ENCODE measurements around the gene STRN4. TPM values are rescaled to one million over a fixed set of nuclear protein-coding genes. Genes with fewer than 3 reads are reported as not detected.
A peak's percentile ranks its signal among the peaks of the same experiment; 100 is the strongest.

STRN4 gene
- total RNA-seq, 2 donors from 2014 or later: 142 to 155 TPM

DNA sequence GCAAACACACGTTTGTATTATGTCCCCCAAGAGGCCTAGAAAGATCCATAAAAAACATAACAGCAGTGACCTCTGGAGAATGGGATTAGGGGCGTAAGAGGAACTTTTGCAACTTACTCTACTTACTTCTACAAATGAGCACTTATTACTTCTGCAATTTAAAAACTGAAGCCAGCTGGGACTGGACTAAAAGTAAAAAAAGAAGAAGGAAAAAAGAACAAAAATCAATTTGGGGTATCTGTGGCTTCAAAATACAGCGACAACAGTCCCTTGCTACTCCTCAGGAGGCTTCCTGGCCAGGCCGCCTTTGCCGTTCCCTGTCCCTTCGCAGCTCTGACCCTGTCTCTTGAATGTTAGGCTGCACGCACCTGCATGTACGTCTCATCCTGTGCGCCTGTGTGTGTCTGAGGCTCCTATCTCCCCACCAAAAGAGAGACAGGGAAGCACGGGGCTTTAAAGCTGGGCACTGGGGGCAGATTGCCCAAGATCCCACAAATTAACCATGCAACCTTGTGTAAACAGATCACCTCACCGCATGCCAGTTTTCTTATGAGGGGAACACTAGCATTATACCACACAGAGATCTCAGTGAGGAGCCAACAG is 12.5 kb downstream of the STRN4 start:
- H3K9me3 Mint-ChIP-seq: no peaks in the 10 kb centered on the region
- H3K27ac ChIP-seq (ENCODE audit: low read depth, low read length): no peak overlapping the region
- peaks cover 70% of the 10 kb centered on the region for H3K36me3 Mint-ChIP-seq (ENCODE audit: low read depth)

DNA sequence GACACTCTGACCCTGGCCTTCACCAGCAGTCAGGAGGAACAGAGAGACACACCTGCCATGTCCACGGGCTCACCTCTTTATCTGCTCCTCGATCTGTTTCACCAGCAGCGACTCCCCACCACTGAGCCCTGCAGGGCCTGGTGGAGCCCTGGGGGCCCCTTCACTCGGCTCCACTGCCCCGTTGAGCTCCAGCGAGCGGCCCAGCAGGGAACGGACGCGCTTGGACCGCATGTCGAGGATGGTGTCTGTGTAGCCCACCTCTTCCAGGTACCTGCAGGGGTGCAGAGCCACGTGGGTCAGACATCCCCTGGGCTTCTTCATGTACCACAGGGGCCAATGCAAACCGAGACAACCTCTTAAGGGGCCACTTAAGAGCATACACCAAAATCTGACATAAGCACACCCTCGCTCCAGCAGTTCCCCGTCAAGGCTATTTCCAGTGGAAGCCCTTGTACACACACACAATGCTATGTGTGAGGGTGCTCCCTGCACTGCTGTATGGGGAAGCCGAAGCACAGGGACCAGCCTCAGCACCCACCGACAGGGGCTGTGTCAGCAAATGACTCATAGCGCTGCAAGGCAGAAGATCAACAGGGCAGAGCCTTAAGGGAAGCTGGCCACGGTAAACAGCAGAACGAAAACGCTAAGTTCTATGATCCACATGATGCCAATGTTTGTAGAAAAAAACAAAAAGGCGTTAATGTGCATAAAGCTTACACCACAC is 13.1 kb downstream of the STRN4 start:
- Histone ChIP-seq H3K4me1 (ENCODE audit: control insufficient read depth, insufficient read depth, low read length) (no peaks in the 10 kb centered on the region), H3K27me3 (ENCODE audit: control insufficient read depth, insufficient read depth, low read length, poor library complexity, severe bottlenecking) (no peaks in the 10 kb centered on the region), H3K27ac (ENCODE audit: low read depth, low read length) (no peak overlapping the region), H3K36me3 (ENCODE audit: control insufficient read depth, insufficient read depth, low read length) (peaks cover 69% of the 10 kb centered on the region), H3K9ac (ENCODE audit: extremely low read depth, low read length, poor library complexity, severe bottlenecking) (no peak overlapping the region), H3K9me3 (ENCODE audit: control insufficient read depth, low read length) (no peaks in the 10 kb centered on the region), H3K4me3 (ENCODE audit: low read length) (no peak overlapping the region)
- 94 to 95% methylated on average over 20 to 23 of the region's 23 CpGs for WGBS, 2 experiments (ENCODE audit: insufficient coverage in 1 of 2, insufficient read length in 1 of 2)
- no peak overlapping the region for H3K4me3 Mint-ChIP-seq
- H3K9me3 Mint-ChIP-seq: no peaks in the 10 kb centered on the region
- no peak overlapping the region for H3K27ac Mint-ChIP-seq
- TF ChIP-seq, protein P1, sequence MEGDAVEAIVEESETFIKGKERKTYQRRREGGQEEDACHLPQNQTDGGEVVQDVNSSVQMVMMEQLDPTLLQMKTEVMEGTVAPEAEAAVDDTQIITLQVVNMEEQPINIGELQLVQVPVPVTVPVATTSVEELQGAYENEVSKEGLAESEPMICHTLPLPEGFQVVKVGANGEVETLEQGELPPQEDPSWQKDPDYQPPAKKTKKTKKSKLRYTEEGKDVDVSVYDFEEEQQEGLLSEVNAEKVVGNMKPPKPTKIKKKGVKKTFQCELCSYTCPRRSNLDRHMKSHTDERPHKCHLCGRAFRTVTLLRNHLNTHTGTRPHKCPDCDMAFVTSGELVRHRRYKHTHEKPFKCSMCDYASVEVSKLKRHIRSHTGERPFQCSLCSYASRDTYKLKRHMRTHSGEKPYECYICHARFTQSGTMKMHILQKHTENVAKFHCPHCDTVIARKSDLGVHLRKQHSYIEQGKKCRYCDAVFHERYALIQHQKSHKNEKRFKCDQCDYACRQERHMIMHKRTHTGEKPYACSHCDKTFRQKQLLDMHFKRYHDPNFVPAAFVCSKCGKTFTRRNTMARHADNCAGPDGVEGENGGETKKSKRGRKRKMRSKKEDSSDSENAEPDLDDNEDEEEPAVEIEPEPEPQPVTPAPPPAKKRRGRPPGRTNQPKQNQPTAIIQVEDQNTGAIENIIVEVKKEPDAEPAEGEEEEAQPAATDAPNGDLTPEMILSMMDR (conservative IDR thresholded peaks at IDR 0.05): no peak
- H3K27me3 Mint-ChIP-seq (ENCODE audit: insufficient read depth): no peaks in the 10 kb centered on the region
- H3K4me1 Mint-ChIP-seq: no peaks in the 10 kb centered on the region
- DNase-seq: no peak
- peaks cover 74% of the 10 kb centered on the region for H3K36me3 Mint-ChIP-seq (ENCODE audit: low read depth)

More for the DNA sequence above, 12.5 kb downstream of the STRN4 start:
- no peak overlapping the region for H3K4me3 Mint-ChIP-seq
- H3K27me3 ChIP-seq (ENCODE audit: control insufficient read depth, insufficient read depth, low read length, poor library complexity, severe bottlenecking): no peaks in the 10 kb centered on the region
- no peaks in the 10 kb centered on the region for H3K9me3 ChIP-seq (ENCODE audit: control insufficient read depth, low read length)
- peaks cover 70% of the 10 kb centered on the region for H3K36me3 ChIP-seq (ENCODE audit: control insufficient read depth, insufficient read depth, low read length)
- no peaks in the 10 kb centered on the region for H3K4me1 Mint-ChIP-seq
- no peak overlapping the region for H3K9ac ChIP-seq (ENCODE audit: extremely low read depth, low read length, poor library complexity, severe bottlenecking)
- 93 to 97% methylated on average over 6 to 11 of the region's 11 CpGs for WGBS, 2 experiments (ENCODE audit: insufficient coverage in 1 of 2, insufficient read length in 1 of 2)
- no peak overlapping the region for H3K4me3 ChIP-seq (ENCODE audit: low read length)
- H3K4me1 ChIP-seq (ENCODE audit: control insufficient read depth, insufficient read depth, low read length): no peaks in the 10 kb centered on the region
- DNase-seq: no peak
- no peaks in the 10 kb centered on the region for H3K27me3 Mint-ChIP-seq (ENCODE audit: insufficient read depth)
- peak overlapping the region; percentile 62 for H3K27ac Mint-ChIP-seq
- TF ChIP-seq, protein P1 (conservative IDR thresholded peaks at IDR 0.05): no peak

DNA sequence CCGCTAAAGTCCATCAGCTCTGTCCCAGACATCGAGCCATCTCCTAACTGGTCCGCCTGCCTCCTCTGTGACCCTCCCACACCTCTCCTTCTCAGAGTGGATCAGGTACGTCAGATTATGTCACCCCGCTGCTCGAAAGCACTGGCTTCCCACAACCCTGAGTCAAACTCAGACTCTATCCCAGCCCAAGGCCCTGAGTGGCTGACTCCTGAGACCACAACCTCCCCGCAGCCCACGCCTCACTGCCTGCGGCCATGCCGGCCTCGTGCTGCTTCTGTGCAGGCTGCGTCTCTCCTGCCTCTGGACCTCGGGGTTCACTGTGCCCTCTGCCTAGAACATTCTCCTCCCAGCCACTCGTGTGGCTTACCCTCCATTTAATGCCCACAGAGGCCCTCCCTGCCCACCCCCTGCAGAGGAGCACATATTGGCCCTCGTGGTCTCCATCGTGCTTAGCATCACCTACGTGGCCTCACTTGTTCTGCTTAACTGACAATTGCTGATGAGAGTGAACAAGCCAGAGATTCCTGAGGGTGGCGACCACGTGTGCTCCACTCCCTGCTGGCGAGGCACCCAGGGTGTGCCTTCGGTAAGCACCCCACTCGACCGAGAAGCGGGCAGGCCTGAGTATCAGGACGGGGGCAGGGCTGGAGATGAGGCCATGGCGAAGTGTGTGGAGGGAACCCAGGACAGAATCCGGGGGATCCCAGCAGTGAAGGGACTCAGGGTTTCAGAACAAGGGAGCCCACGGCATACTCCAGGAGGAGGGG is 13.9 kb downstream of the STRN4 start:
- TF ChIP-seq, protein P1 (conservative IDR thresholded peaks at IDR 0.05): no peak

More for the DNA sequence above, 13.9 kb downstream of the STRN4 start:
- Mint-ChIP-seq H3K36me3 (ENCODE audit: low read depth) (peaks cover 69% of the 10 kb centered on the region), H3K4me3 (no peak overlapping the region), H3K27ac (peak overlapping the region; percentile 82), H3K4me1 (no peaks in the 10 kb centered on the region), H3K9me3 (no peaks in the 10 kb centered on the region), H3K27me3 (ENCODE audit: insufficient read depth) (no peaks in the 10 kb centered on the region)
- WGBS, 2 experiments (ENCODE audit: insufficient coverage in 1 of 2, insufficient read length in 1 of 2): 92 to 97% methylated on average over 23 to 28 of the region's 28 CpGs
- DNase-seq: no peak
- H3K4me1 ChIP-seq (ENCODE audit: control insufficient read depth, insufficient read depth, low read length): no peaks in the 10 kb centered on the region
- no peak overlapping the region for H3K4me3 ChIP-seq (ENCODE audit: low read length)
- no peak overlapping the region for H3K27ac ChIP-seq (ENCODE audit: low read depth, low read length)
- no peaks in the 10 kb centered on the region for H3K9me3 ChIP-seq (ENCODE audit: control insufficient read depth, low read length)
- peaks cover 69% of the 10 kb centered on the region for H3K36me3 ChIP-seq (ENCODE audit: control insufficient read depth, insufficient read depth, low read length)
- H3K9ac ChIP-seq (ENCODE audit: extremely low read depth, low read length, poor library complexity, severe bottlenecking): no peak overlapping the region
- no peaks in the 10 kb centered on the region for H3K27me3 ChIP-seq (ENCODE audit: control insufficient read depth, insufficient read depth, low read length, poor library complexity, severe bottlenecking)

All from endodermal cell (in vitro differentiated cells).